Right hindlimb (tissue), 1 donor: ENCODE results near the gene POP4.

Source experiments
- DNase-seq: peaks from one replicate; pipeline ENCODE4 v3.0.0-alpha.2; 2018

POP4 gene

GRCh38 chr19:29665826-29666577, 59.9 kb downstream of the POP4 start:
- DNase-seq: peak; percentile 73
